Natural killer cell treated with Interleukin-12 subunit alpha and Interleukin-12 subunit beta and Interleukin-15 and Interleukin-18, amount 100 ng/mL, for 72 hours (primary cell): ENCODE results near the gene PDAP1. TPM values are rescaled to one million over a fixed set of nuclear protein-coding genes. Genes with fewer than 3 reads are reported as not detected.
"Not testable (repeated sequence)": the region's sequence is repeated elsewhere in the genome, so short reads cannot be mapped to it uniquely, and the experiment has no call there.

Experiments
- ATAC-seq, 2 donors: fragments of 150-1000 bp; cut with Tn5 transposase in 1 of 2; sonication (Bioruptor Pico), chemical (Tn5 transposase) in 1 of 2; 2 replicates each; pipeline ENCODE4 v1.10.0; 2021
- DNase-seq: peaks from one replicate; pipeline ENCODE4 v3.0.0; 2022; ENCODE audit warnings: low spot score
- H3K27ac Mint-ChIP-seq, 2 donors: 1 replicate in 1 of 2; 2 replicates in 1 of 2; pipeline ENCODE4 v1.8.0; 2022; ENCODE audit warnings: mixed read lengths in 2 of 2, mild to moderate bottlenecking in 1 of 2, moderate library complexity in 1 of 2
- H3K27me3 Mint-ChIP-seq, 2 donors: 1 replicate in 1 of 2; 2 replicates in 1 of 2; pipeline ENCODE4 v1.8.0; 2022; ENCODE audit warnings: mixed read lengths in 2 of 2
- H3K36me3 Mint-ChIP-seq: one replicate; pipeline ENCODE4 v1.8.0; 2022; ENCODE audit warnings: mixed read lengths
- H3K4me1 Mint-ChIP-seq, 2 donors: 1 replicate in 1 of 2; 2 replicates in 1 of 2; pipeline ENCODE4 v1.8.0; 2022; ENCODE audit warnings: low read depth in 2 of 2, mixed read lengths in 2 of 2, mild to moderate bottlenecking in 1 of 2
- H3K4me3 Mint-ChIP-seq: one replicate; pipeline ENCODE4 v1.8.0; 2022; ENCODE audit warnings: mixed read lengths
- H3K9me3 Mint-ChIP-seq: 2 replicates; pipeline ENCODE4 v1.8.0; 2022; ENCODE audit warnings: mixed read lengths
- total RNA-seq, 2 donors: library from RNA; stranded (reverse); gene quantifications; one replicate each; pipeline ENCODE4 v1.2.3, GENCODE V29; 2022

PDAP1 gene
- total RNA-seq, 2 donors from 2014 or later = 114 to 145 TPM

DNA sequence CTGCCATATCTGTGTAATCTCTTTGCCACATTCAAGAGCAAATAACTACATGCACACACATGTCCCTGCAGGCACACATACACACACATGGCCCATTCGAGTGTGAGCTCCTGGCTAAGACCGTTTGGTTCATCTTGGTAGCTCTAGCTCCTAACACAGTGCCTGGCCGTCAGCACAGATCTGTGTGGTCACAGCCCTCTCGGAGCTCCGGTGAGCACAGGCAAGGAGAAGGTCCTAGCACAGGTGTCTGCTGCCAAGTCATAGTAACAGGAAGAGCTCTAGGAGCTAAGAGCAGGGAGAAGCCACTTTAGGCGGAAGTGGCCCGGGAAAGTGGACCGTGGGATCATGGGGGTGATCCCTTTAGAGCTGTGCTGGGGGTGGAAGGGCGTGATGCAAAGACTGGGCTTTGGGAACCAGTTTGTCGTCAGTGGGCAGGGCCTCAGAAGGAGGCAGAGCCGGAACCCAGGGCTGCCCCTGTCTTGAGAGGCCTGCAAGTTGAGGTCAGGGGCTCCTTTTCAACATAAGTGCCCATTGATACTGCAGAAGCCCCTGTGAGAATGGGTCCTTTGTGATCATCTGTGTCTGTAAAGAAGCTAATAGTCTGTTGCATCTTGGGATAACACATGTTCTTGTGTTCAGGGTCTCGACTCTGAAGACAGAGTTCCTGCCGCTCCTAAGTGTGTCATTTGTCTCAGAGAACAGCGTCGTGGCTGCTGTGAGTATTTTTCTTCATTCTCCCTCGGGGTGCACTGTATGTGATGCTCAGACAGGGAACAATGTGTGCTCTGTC is 50.5 kb downstream of the PDAP1 start:
- H3K27ac Mint-ChIP-seq = no peak overlapping the region

DNA sequence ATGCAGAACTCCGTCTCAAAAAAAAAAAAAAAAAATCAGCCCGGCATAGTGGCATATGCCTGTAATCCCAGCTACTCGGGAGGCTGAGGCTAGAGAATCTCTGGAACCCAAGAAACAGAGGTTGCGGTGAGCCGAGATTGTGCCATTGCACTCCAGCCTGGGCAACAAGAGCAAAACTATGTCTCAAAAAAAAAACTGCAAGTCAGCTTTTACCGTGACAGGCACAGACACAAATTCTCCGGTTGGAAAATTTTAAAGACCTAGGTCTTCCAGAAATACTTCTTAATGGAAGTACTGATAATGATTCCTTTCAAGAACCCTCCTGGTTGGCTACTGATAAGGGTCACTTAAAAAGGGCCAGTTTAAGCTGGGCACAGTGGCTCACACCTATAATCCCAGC is 53.3 kb downstream of the PDAP1 start:
- ATAC-seq = no peak
- no peak for DNase-seq

More for the DNA sequence above, 50.5 kb downstream of the PDAP1 start:
- DNase-seq (no peak), ATAC-seq (no peak)
- peaks cover 12% of the 10 kb centered on the region for H3K36me3 Mint-ChIP-seq
- no peaks in the 10 kb centered on the region for H3K27me3 Mint-ChIP-seq
- no peaks in the 10 kb centered on the region for H3K9me3 Mint-ChIP-seq
- peaks cover 0 to 3% of the 10 kb centered on the region in 2 donors for H3K4me1 Mint-ChIP-seq
- no peak overlapping the region for H3K4me3 Mint-ChIP-seq

DNA sequence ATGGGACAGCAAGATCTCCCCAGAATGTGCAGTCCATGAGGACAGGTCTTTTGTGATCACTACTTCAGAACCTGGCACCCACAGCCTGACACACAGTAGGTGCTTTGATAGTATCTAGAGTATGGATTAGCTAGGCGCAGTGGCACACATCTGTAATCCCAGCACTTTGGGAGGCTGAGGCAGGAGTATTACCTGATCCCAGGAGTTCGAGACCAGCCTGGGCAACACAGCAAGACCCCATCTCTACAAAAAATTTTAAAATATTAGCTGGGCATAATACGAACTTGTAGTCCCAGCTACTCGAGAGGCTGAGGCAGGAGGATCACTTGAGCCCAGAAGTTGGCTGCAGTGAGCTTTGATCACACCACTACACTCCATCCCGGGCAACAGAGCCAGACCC is 56.1 kb downstream of the PDAP1 start:
- Mint-ChIP-seq H3K27ac (no peak overlapping the region), H3K4me1 (peaks cover 0 to 2% of the 10 kb centered on the region in 2 donors), H3K9me3 (no peaks in the 10 kb centered on the region), H3K36me3 (peaks cover 4% of the 10 kb centered on the region), H3K4me3 (no peak overlapping the region), H3K27me3 (no peaks in the 10 kb centered on the region)
- ATAC-seq (no peak), DNase-seq (no peak)

More for the DNA sequence above, 53.3 kb downstream of the PDAP1 start:
- Mint-ChIP-seq H3K4me1 (peaks cover 0 to 4% of the 10 kb centered on the region in 2 donors), H3K27ac (no peak overlapping the region), H3K9me3 (no peaks in the 10 kb centered on the region), H3K4me3 (no peak overlapping the region), H3K27me3 (no peaks in the 10 kb centered on the region), H3K36me3 (peaks cover 15% of the 10 kb centered on the region)

DNA sequence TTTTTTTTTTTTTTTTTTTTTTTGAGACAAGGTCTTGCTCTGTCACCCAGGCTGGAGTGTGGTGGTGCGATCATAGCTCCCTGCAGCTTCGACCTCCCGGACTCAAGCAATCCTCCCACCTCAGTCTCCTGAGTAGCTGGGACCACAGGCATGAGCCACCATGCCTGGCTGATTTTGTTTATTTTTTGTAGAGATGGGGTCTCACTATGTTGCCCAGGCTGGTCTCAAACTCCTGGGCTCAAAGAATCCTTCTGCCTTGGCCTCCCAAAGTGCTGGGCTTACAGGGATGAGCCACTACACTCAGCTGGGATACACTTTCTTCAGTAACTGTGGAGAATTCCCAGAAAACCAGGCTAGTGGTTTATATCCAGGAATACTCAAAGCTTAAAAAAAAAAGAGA is 57.8 kb downstream of the PDAP1 start:
- H3K4me3 Mint-ChIP-seq, H3K4me1 Mint-ChIP-seq, H3K9me3 Mint-ChIP-seq, H3K27me3 Mint-ChIP-seq, H3K27ac Mint-ChIP-seq, H3K36me3 Mint-ChIP-seq, ATAC-seq, DNase-seq: not testable (repeated sequence)

Other genes starting within 250 kb of the PDAP1 start
- gene KPNA7, start 200.5 kb downstream of the PDAP1 start, total RNA-seq = not detected
- gene MYH16, start 135.8 kb downstream of the PDAP1 start, total RNA-seq = not detected
- 10 to 100 TPM; 72.4 to 88.0 TPM for gene ARPC1A, start 82.7 kb downstream of the PDAP1 start, total RNA-seq
- 100 to 1,000 TPM; 286 to 366 TPM for gene ARPC1B, start 33.9 kb downstream of the PDAP1 start, total RNA-seq
- gene BUD31, start 372 bp upstream of the PDAP1 start, total RNA-seq = 100 to 1,000 TPM; 145 to 147 TPM
- gene PTCD1, start 30.2 kb upstream of the PDAP1 start, total RNA-seq = 10 to 100 TPM in 1 of 2 donors, 1 to 10 TPM in 1; 5.9 to 15.3 TPM
- gene CPSF4, start 30.3 kb upstream of the PDAP1 start, total RNA-seq = 10 to 100 TPM; 51.1 to 91.1 TPM
- 100 to 1,000 TPM; 167 to 319 TPM for gene ATP5MF, start 57.6 kb upstream of the PDAP1 start, total RNA-seq
- gene ZNF789, start 64.3 kb upstream of the PDAP1 start, total RNA-seq = 10 to 100 TPM; 15.3 to 38.5 TPM
- 10 to 100 TPM; 62.0 to 70.5 TPM for gene ZNF394, start 91.7 kb upstream of the PDAP1 start, total RNA-seq
- 10 to 100 TPM; 11.5 to 13.3 TPM for gene ZKSCAN5, start 96.1 kb upstream of the PDAP1 start, total RNA-seq
- gene FAM200A, start 143.5 kb upstream of the PDAP1 start, total RNA-seq = 1 to 10 TPM; 2.7 to 4.3 TPM
- gene ZNF655, start 150.0 kb upstream of the PDAP1 start, total RNA-seq = 100 to 1,000 TPM; 111 to 115 TPM
- gene TMEM225B, start 189.7 kb upstream of the PDAP1 start, total RNA-seq = 1 to 10 TPM in 1 of 2 donors, under 1 TPM in 1; 0.78 to 1.1 TPM
- 10 to 100 TPM; 26.5 to 33.3 TPM for gene ZSCAN25, start 208.3 kb upstream of the PDAP1 start, total RNA-seq